Measurements from ENCODE around the gene SPNS2. TPM values are rescaled to one million over a fixed set of nuclear protein-coding genes. Genes with fewer than 3 reads are reported as not detected.

The SPNS2 gene
- total RNA-seq (10 to 100 TPM; 31.3 to 56.2 TPM), polyA plus RNA-seq (1 to 10 TPM; 2.3 to 3.1 TPM)
- long read RNA-seq, donor 1, partial matches to known transcripts: 25 of 50 reads
- long read RNA-seq, donor 1, other reads (novel, unspliced or antisense): 22 of 50 reads
- long read RNA-seq, donor 2, transcript SPNS2-201 (13 exons, 3,447 nt): major isoform, 24 of 79 reads
- long read RNA-seq, donor 2, transcript SPNS2-203 (2 exons, 1,768 nt): minor isoform, 6 of 79 reads
- long read RNA-seq, donor 2, partial matches to known transcripts: 21 of 79 reads
- long read RNA-seq, donor 2, other reads (novel, unspliced or antisense): 27 of 79 reads

- no peaks in the 10 kb centered on the region for H3K9me3 ChIP-seq (ENCODE audit: control insufficient read depth, low read length)
- DNase-seq (peak; percentile 72 to 91), ATAC-seq (ENCODE audit: low FRiP score) (peak; percentile 79)
- H3K4me1 ChIP-seq (ENCODE audit: control insufficient read depth in 1 of 2, insufficient read depth in 2 of 2, low read length in 2 of 2): no peaks in the 10 kb centered on the region
- WGBS, 2 donors: 0 to 1% methylated on average over 52 to 117 of the region's 117 CpGs
- H3K36me3 ChIP-seq (ENCODE audit: control insufficient read depth in 1 of 2, insufficient read depth in 2 of 2, low read length in 1 of 2): no peaks in the 10 kb centered on the region
- H3K27ac ChIP-seq (ENCODE audit: low read depth in 1 of 2, low read length in 2 of 2): peak within 1 kb of the TSS; percentile 18 to 58
- intact Hi-C loops (cut with DNase I): loop anchor here in 1 of 2 donors (5.0 kb wide), 1 partner anchor 59 kb away; the partner anchor contains the start of gene MYBBP1A
- H3K27me3 ChIP-seq (ENCODE audit: control insufficient read depth in 1 of 2, insufficient read depth in 2 of 2, low read length in 1 of 2): no peaks in the 10 kb centered on the region
- H3K4me3 ChIP-seq (ENCODE audit: low read length in 2 of 2): peak within 1 kb of the TSS; percentile 12 to 31
These were observed at the start of gene SPNS2 for GRCh38 chr17:4498461-4499397. TSS of gene SPNS2 (plus strand) at chr17:4498881. CDS start at chr17:4499048, 167 bp downstream.

- intact Hi-C loops (cut with DNase I): no loop called here
These were observed 48.9 kb upstream of the SPNS2 start for GRCh38 chr17:4449736-4450135.

GRCh38 chr17:4450710-4451316, 47.9 kb upstream of the SPNS2 start:
- H3K9me3 ChIP-seq (ENCODE audit: control insufficient read depth, low read length): no peaks in the 10 kb centered on the region
- no peaks in the 10 kb centered on the region for H3K27me3 ChIP-seq (ENCODE audit: control insufficient read depth in 1 of 2, insufficient read depth in 2 of 2, low read length in 1 of 2)
- no peaks in the 10 kb centered on the region for H3K4me1 ChIP-seq (ENCODE audit: control insufficient read depth in 1 of 2, insufficient read depth in 2 of 2, low read length in 2 of 2)
- ATAC-seq (ENCODE audit: low FRiP score) (no peak), DNase-seq (no peak)
- no peaks in the 10 kb centered on the region for H3K36me3 ChIP-seq (ENCODE audit: control insufficient read depth in 1 of 2, insufficient read depth in 2 of 2, low read length in 1 of 2)
- no peak overlapping the region for H3K4me3 ChIP-seq (ENCODE audit: low read length in 2 of 2)
- intact Hi-C loops (cut with DNase I): no loop called here
- H3K27ac ChIP-seq (ENCODE audit: low read depth in 1 of 2, low read length in 2 of 2): no peak overlapping the region
- WGBS, 2 donors: 85 to 90% methylated on average over 14 of the region's 14 CpGs

More at GRCh38 chr17:4449736-4450135, 48.9 kb upstream of the SPNS2 start:
- 73 to 75% methylated on average over 11 of the region's 11 CpGs for WGBS, 2 donors
- DNase-seq: no peak
- Histone ChIP-seq H3K27me3 (ENCODE audit: control insufficient read depth in 1 of 2, insufficient read depth in 2 of 2, low read length in 1 of 2) (no peaks in the 10 kb centered on the region), H3K36me3 (ENCODE audit: control insufficient read depth in 1 of 2, insufficient read depth in 2 of 2, low read length in 1 of 2) (no peaks in the 10 kb centered on the region), H3K27ac (ENCODE audit: low read depth in 1 of 2, low read length in 2 of 2) (no peak overlapping the region), H3K4me1 (ENCODE audit: control insufficient read depth in 1 of 2, insufficient read depth in 2 of 2, low read length in 2 of 2) (no peaks in the 10 kb centered on the region), H3K4me3 (ENCODE audit: low read length in 2 of 2) (no peak overlapping the region), H3K9me3 (ENCODE audit: control insufficient read depth, low read length) (no peaks in the 10 kb centered on the region)
- ATAC-seq (ENCODE audit: low FRiP score): no peak

GRCh38 chr17:4453812-4454591, 44.7 kb upstream of the SPNS2 start:
- intact Hi-C loops (cut with DNase I): no loop called here
- Histone ChIP-seq H3K9me3 (ENCODE audit: control insufficient read depth, low read length) (peaks cover 1% of the 10 kb centered on the region), H3K36me3 (ENCODE audit: control insufficient read depth in 1 of 2, insufficient read depth in 2 of 2, low read length in 1 of 2) (no peaks in the 10 kb centered on the region), H3K27ac (ENCODE audit: low read depth in 1 of 2, low read length in 2 of 2) (no peak overlapping the region), H3K4me3 (ENCODE audit: low read length in 2 of 2) (no peak overlapping the region), H3K4me1 (ENCODE audit: control insufficient read depth in 1 of 2, insufficient read depth in 2 of 2, low read length in 2 of 2) (no peaks in the 10 kb centered on the region), H3K27me3 (ENCODE audit: control insufficient read depth in 1 of 2, insufficient read depth in 2 of 2, low read length in 1 of 2) (no peaks in the 10 kb centered on the region)
- no peak for ATAC-seq (ENCODE audit: low FRiP score)
- 88 to 90% methylated on average over 9 of the region's 9 CpGs for WGBS, 2 donors
- no peak for DNase-seq

GRCh38 chr17:4460661-4461060, 38.0 kb upstream of the SPNS2 start:
- WGBS, 2 donors: 83 to 85% methylated on average over 5 of the region's 5 CpGs
- DNase-seq: no peak
- intact Hi-C loops (cut with DNase I): no loop called here

GRCh38 chr17:4463818-4464476, 34.7 kb upstream of the SPNS2 start:
- no peak overlapping the region for H3K27ac ChIP-seq (ENCODE audit: low read depth in 1 of 2, low read length in 2 of 2)
- WGBS, 2 donors: 41 to 46% methylated on average over 10 of the region's 10 CpGs
- intact Hi-C loops (cut with DNase I): no loop called here
- no peak for ATAC-seq (ENCODE audit: low FRiP score)
- no peak overlapping the region for H3K4me3 ChIP-seq (ENCODE audit: low read length in 2 of 2)
- H3K4me1 ChIP-seq (ENCODE audit: control insufficient read depth in 1 of 2, insufficient read depth in 2 of 2, low read length in 2 of 2): no peaks in the 10 kb centered on the region
- no peaks in the 10 kb centered on the region for H3K27me3 ChIP-seq (ENCODE audit: control insufficient read depth in 1 of 2, insufficient read depth in 2 of 2, low read length in 1 of 2)
- no peaks in the 10 kb centered on the region for H3K36me3 ChIP-seq (ENCODE audit: control insufficient read depth in 1 of 2, insufficient read depth in 2 of 2, low read length in 1 of 2)
- no peak for DNase-seq
- H3K9me3 ChIP-seq (ENCODE audit: control insufficient read depth, low read length): peaks cover under 1% of the 10 kb centered on the region

More at GRCh38 chr17:4460661-4461060, 38.0 kb upstream of the SPNS2 start:
- Histone ChIP-seq H3K9me3 (ENCODE audit: control insufficient read depth, low read length) (peaks cover 1% of the 10 kb centered on the region), H3K4me3 (ENCODE audit: low read length in 2 of 2) (no peak overlapping the region), H3K4me1 (ENCODE audit: control insufficient read depth in 1 of 2, insufficient read depth in 2 of 2, low read length in 2 of 2) (no peaks in the 10 kb centered on the region), H3K27ac (ENCODE audit: low read depth in 1 of 2, low read length in 2 of 2) (no peak overlapping the region), H3K27me3 (ENCODE audit: control insufficient read depth in 1 of 2, insufficient read depth in 2 of 2, low read length in 1 of 2) (no peaks in the 10 kb centered on the region), H3K36me3 (ENCODE audit: control insufficient read depth in 1 of 2, insufficient read depth in 2 of 2, low read length in 1 of 2) (no peaks in the 10 kb centered on the region)
- ATAC-seq (ENCODE audit: low FRiP score): no peak

GRCh38 chr17:4465786-4466185, 32.9 kb upstream of the SPNS2 start:
- ATAC-seq (ENCODE audit: low FRiP score): no peak
- H3K36me3 ChIP-seq (ENCODE audit: control insufficient read depth in 1 of 2, insufficient read depth in 2 of 2, low read length in 1 of 2): no peaks in the 10 kb centered on the region

More at GRCh38 chr17:4465786-4466185, 32.9 kb upstream of the SPNS2 start:
- Histone ChIP-seq H3K9me3 (ENCODE audit: control insufficient read depth, low read length) (no peaks in the 10 kb centered on the region), H3K27ac (ENCODE audit: low read depth in 1 of 2, low read length in 2 of 2) (no peak overlapping the region), H3K4me1 (ENCODE audit: control insufficient read depth in 1 of 2, insufficient read depth in 2 of 2, low read length in 2 of 2) (no peaks in the 10 kb centered on the region), H3K4me3 (ENCODE audit: low read length in 2 of 2) (no peak overlapping the region), H3K27me3 (ENCODE audit: control insufficient read depth in 1 of 2, insufficient read depth in 2 of 2, low read length in 1 of 2) (no peaks in the 10 kb centered on the region)
- DNase-seq: no peak
- intact Hi-C loops (cut with DNase I): no loop called here
- WGBS, 2 donors: 90 to 93% methylated on average over 8 of the region's 8 CpGs
